Measurements from ENCODE around the gene MTA3. TPM values are rescaled to one million over a fixed set of nuclear protein-coding genes. Genes with fewer than 3 reads are reported as not detected.

The MTA3 gene
- total RNA-seq, 1 donor, result 13.4 TPM

DNA sequence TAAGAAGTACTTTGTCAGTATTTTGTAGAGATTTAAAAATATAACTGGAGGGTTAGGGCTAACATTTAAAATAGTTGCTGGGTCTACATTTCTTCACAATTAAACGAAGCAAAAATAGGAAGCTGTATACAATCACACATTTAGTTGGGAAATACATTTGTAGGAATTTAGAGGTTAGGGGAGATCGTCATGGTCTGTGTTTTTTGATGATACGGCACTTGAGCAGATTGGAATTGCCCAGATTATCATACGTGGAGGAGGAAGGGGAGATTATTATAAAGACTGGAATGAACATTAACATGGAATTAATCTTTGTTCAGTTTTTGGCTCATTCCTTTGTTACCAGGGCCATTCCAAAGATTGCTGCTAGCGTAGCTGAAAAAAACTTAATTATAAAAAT lies 84.6 kb downstream of the MTA3 start:
- H3K4me1 ChIP-seq (ENCODE audit: insufficient read depth, low read length), result peaks cover 13% of the 10 kb centered on the region
- no peaks in the 10 kb centered on the region for H3K27me3 ChIP-seq (ENCODE audit: insufficient read depth, low read length)
- H3K4me3 ChIP-seq (ENCODE audit: low read length), result no peak overlapping the region
- H3K9me3 ChIP-seq (ENCODE audit: low read depth, low read length), result no peaks in the 10 kb centered on the region

DNA sequence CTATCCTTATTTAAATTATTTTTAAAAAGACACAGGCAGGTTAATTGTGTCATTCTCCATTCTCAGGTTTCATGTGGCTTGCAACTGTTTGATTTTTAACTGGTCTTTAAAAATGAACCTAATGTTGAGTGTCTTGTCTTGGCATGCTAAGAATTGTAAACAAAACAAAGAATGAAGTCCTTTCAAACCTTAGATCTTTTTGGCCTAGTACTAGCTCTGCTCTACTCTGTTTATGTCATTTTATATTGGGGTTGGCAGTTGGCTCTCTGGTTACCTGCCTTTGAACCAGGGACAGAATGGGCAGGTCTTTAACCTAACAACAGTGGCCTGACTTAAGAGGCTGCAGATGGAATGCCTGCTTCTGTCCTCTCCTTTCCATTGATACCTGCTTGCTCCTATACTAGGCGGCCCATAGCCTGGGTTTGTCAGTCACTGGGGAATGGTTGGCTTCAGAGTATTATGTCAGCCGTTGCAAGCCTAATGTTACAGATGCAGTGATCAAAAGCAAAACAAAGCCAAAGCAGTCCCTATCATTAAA lies 85.5 kb downstream of the MTA3 start:
- Histone ChIP-seq H3K9me3 (ENCODE audit: low read depth, low read length) (no peaks in the 10 kb centered on the region), H3K4me3 (ENCODE audit: low read length) (no peak overlapping the region), H3K4me1 (ENCODE audit: insufficient read depth, low read length) (peaks cover 11% of the 10 kb centered on the region), H3K27me3 (ENCODE audit: insufficient read depth, low read length) (no peaks in the 10 kb centered on the region)

DNA sequence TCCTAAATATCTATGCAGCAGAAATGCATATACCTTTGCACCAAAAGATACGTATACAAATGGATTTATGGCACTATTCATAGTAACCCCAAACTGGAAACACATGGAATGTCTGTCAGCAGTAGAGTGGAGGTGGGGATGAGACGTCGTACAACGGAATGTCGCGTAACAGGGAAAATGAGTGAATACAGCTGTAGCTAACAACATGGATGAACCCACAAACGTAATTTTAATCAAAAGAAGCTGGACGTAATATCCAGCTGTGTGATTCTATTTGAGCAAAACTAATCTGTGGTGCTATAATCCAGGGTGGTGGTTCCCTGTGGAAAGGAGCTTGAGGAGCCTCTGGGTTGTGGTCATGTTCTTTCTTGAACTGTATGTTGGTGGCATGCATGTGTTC lies 89.9 kb downstream of the MTA3 start:
- H3K4me1 ChIP-seq (ENCODE audit: insufficient read depth, low read length), result peaks cover 6% of the 10 kb centered on the region
- no peaks in the 10 kb centered on the region for H3K27me3 ChIP-seq (ENCODE audit: insufficient read depth, low read length)
- no peak overlapping the region for H3K4me3 ChIP-seq (ENCODE audit: low read length)
- no peaks in the 10 kb centered on the region for H3K9me3 ChIP-seq (ENCODE audit: low read depth, low read length)

DNA sequence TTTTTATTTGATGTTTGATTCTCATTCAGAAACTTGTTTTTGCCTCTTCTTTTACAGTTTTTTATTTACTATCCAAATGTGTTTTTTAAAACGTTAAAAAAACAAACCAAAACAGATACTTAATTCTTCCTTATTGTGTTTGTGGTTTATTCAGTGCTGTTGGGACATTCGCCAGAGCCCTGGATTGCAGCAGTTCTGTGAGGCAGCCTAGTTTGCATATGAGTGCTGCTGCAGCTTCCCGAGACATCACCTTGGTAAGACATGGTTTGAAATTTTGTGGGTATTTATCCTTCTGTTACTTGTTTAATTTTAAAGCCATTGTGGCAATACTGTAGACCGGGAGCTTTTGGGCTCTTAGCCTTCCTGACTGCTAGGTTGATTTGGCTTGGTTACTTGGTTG lies 91.2 kb downstream of the MTA3 start:
- H3K27me3 ChIP-seq (ENCODE audit: insufficient read depth, low read length), result no peaks in the 10 kb centered on the region
- H3K4me3 ChIP-seq (ENCODE audit: low read length), result no peak overlapping the region
- no peaks in the 10 kb centered on the region for H3K9me3 ChIP-seq (ENCODE audit: low read depth, low read length)
- H3K4me1 ChIP-seq (ENCODE audit: insufficient read depth, low read length), result peaks cover 18% of the 10 kb centered on the region

DNA sequence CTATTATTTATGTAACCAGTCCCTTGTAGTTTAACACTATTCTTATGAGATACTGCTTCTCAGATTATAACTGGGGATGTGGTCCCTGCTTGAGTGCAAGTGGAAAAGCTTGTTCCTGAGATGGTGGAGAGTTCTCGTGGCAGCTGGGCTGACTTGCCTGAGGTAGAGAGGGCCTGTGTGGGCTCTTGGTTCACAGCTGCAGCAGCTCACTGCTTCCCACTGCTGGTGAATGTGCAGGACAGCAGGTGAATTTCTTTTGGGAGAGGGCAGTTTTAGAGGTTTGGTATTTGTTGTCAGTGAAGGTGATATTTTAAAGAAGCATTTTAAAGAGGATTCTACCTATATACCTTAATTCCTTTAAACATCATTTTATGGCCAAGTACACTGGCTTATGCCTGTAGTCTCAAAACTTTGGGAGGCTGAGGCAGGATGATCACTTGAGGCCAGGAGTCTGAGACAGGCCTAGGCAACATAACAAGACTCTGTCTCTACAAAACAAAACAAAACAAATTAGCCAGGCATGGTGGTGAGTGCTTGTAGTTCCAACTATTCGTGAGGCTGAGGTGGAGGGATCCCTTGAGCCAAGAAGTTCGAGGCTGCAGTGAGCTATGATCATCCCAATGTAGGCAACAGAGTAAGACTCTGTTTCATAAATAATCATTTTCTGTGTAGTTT lies 94.8 kb downstream of the MTA3 start:
- Histone ChIP-seq H3K9me3 (ENCODE audit: low read depth, low read length) (no peaks in the 10 kb centered on the region), H3K4me3 (ENCODE audit: low read length) (no peak overlapping the region), H3K27me3 (ENCODE audit: insufficient read depth, low read length) (no peaks in the 10 kb centered on the region), H3K4me1 (ENCODE audit: insufficient read depth, low read length) (peaks cover 20% of the 10 kb centered on the region)

DNA sequence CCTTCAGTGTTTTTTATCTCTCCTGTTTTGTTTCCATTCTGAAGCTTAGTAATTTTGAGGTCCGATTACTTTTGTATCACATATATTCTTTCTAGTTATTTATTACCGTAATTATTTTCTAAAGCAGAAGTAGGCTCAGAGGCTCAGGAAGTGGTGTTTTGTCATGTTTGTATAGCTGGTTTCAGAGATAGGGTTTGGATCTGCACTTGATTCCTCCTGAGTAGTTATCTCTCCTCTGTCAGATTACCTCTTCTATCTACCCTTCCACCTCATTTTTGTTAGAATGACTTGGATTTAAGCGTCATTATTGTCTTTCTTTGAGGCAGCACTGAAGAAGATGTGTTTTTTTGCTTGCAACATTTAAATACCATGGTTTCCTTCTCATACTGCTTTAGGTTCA lies 95.4 kb downstream of the MTA3 start:
- Histone ChIP-seq H3K27me3 (ENCODE audit: insufficient read depth, low read length) (no peaks in the 10 kb centered on the region), H3K9me3 (ENCODE audit: low read depth, low read length) (no peaks in the 10 kb centered on the region), H3K4me3 (ENCODE audit: low read length) (no peak overlapping the region), H3K4me1 (ENCODE audit: insufficient read depth, low read length) (peaks cover 20% of the 10 kb centered on the region)

DNA sequence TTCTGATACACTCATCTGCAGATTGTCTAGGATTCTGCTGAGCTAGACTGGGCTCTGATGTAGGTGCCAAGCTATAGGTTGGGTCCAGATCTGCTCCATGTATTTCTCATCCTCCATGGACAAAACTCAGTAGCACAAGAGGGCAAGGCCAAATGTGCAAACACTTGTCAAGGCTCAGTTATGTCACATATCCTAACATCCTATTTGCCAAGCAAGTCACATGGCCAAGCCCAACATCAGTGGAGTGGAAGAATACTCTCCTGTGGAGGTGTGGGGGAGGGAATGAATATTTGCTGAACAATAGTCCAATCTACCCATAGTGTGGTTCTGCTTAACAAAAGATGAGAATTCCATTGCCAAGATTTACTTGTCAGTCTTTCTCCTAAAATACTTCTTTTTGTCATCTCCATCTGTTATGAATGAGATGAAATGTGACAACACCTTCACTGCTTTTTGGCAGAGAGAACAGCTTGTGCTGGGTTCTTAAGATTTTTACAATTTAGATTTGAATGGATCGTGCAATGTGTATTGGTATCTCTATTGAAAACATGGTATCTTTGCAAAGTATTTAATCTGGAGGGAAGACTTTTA lies 105.7 kb downstream of the MTA3 start:
- Histone ChIP-seq H3K9me3 (ENCODE audit: low read depth, low read length) (no peaks in the 10 kb centered on the region), H3K27me3 (ENCODE audit: insufficient read depth, low read length) (no peaks in the 10 kb centered on the region), H3K4me1 (ENCODE audit: insufficient read depth, low read length) (peaks cover 4% of the 10 kb centered on the region), H3K4me3 (ENCODE audit: low read length) (no peak overlapping the region)

DNA sequence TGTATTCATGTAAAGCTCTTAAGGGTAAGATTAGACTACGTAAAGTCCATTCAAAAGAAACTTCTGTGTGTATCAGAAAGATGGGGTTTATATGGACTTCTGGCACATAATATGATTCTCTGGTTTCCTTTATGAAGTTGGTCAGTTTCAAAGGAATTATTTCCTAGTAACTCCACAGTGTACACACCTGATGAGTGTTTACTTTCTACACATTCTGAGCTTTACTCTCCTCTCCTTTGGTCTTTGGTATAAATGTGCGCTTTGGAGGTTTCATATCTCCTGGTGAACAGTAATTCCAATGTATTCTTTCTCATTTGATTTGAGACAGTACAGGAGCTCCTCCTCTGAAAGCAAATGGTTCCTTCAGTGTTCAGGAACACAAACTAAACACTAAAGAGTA lies 107.4 kb downstream of the MTA3 start:
- Histone ChIP-seq H3K4me3 (ENCODE audit: low read length) (no peak overlapping the region), H3K9me3 (ENCODE audit: low read depth, low read length) (no peaks in the 10 kb centered on the region), H3K4me1 (ENCODE audit: insufficient read depth, low read length) (no peaks in the 10 kb centered on the region), H3K27me3 (ENCODE audit: insufficient read depth, low read length) (no peaks in the 10 kb centered on the region)

DNA sequence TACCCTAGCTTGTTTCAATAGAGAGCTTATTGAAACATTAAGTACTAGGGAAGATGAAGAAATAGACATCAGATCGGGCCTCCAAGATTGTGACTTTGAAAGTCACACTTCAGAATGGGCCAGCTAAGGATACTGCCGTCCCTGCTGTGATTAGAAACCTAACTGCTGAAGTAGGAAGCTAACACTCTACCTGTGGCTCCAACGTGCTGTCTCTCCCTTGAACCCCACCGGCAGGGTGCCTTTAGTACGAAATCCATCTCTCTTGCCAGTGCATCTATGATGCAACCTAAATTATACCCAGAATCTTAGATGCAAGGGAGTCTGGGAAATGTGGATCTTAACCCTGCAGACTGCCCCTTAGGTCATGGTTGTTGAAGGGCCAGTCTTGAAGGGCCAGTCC lies 116.9 kb downstream of the MTA3 start:
- no peaks in the 10 kb centered on the region for H3K9me3 ChIP-seq (ENCODE audit: low read depth, low read length)
- no peaks in the 10 kb centered on the region for H3K27me3 ChIP-seq (ENCODE audit: insufficient read depth, low read length)
- no peak overlapping the region for H3K4me3 ChIP-seq (ENCODE audit: low read length)
- H3K4me1 ChIP-seq (ENCODE audit: insufficient read depth, low read length), result no peaks in the 10 kb centered on the region

DNA sequence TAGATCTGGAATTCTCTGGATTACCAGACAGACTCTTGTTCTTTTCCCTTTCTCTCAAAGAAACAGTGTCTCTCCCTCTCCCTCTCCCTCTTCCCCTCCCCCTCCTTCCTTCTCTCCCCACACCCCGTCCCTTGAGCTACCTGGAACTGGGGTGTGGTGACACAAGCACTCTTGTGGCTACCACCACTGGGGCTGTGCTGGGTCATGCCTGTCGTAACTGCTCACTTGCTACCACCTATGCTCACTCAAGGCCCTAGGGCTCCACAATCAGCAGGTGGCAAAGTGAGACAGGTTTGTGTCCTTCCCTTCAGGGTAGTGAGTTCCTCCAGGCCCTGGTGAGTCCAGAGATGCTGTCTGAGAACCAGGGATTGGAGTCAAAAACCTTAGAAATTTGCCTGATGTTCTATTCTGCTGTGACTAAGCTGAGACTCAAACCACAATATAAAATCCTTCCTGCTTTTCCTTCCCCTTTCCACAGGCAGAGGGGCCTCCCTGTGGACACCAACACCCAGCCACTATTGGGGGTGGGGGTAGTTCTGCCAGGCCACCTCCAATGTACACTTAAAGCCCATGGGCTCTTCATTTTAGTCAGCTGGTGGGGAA lies 124.7 kb downstream of the MTA3 start:
- no peaks in the 10 kb centered on the region for H3K9me3 ChIP-seq (ENCODE audit: low read depth, low read length)
- H3K4me1 ChIP-seq (ENCODE audit: insufficient read depth, low read length), result peaks cover 30% of the 10 kb centered on the region
- no peaks in the 10 kb centered on the region for H3K27me3 ChIP-seq (ENCODE audit: insufficient read depth, low read length)
- no peak overlapping the region for H3K4me3 ChIP-seq (ENCODE audit: low read length)

DNA sequence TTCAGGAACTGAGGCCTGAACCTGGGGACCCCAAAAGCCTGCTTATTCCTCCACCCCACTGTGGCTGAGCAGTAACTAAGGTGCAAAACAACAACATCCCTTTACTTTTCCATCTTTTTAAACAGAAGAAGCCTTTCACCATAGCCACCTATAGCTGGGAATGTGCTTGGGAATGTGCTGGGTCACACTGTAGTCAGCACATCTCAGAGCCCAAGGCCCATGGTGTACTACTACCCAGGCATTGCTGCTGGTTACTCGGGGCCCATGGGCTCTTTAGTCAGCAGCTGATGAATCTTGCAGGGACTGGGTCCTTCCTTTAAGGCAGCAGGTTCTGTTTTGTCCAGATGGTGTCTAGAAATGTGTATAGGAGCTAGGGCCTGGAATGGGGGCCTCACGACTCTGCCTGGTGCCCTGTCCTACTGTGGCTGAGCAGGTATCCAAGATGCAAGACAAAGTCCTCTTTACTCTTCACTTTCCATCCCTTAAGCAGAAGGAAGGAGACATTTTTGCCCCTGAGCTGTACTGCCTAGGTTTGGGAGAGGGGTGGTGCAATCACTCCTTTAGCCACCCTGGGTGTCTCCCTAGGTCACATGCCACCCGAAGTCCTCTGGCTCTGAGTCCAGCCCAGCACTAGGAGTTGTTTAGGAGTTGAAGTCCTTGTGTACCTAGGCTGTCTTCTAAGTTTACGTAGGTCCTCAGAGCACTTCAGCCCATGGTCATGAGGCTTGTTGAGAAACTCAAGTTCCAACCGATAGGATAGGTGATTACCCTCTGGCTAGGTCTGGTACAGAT lies 125.5 kb downstream of the MTA3 start:
- H3K4me3 ChIP-seq (ENCODE audit: low read length), result no peak overlapping the region
- H3K9me3 ChIP-seq (ENCODE audit: low read depth, low read length), result no peaks in the 10 kb centered on the region
- H3K4me1 ChIP-seq (ENCODE audit: insufficient read depth, low read length), result peaks cover 30% of the 10 kb centered on the region
- no peaks in the 10 kb centered on the region for H3K27me3 ChIP-seq (ENCODE audit: insufficient read depth, low read length)

DNA sequence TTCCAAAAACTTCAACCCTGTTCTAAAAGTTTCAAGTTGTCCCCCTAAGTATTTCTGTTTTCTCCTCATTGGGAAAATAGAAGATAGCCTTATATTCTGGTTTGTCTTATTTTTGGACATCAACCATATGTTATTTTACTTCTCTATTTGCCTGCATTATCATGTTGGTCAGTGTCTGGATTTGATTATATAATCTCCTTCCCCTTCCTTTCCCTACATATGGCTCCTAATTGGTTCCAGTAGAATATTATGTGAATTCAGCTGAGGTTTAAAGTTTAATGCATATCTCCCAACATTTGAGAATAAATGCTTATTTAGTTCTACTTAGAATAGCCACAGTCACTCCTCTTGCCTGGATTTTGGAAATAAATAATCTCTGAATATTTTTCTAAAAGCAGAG lies 128.6 kb downstream of the MTA3 start:
- H3K9me3 ChIP-seq (ENCODE audit: low read depth, low read length), result no peaks in the 10 kb centered on the region
- H3K4me3 ChIP-seq (ENCODE audit: low read length), result no peak overlapping the region
- H3K27me3 ChIP-seq (ENCODE audit: insufficient read depth, low read length), result no peaks in the 10 kb centered on the region
- peaks cover 25% of the 10 kb centered on the region for H3K4me1 ChIP-seq (ENCODE audit: insufficient read depth, low read length)

DNA sequence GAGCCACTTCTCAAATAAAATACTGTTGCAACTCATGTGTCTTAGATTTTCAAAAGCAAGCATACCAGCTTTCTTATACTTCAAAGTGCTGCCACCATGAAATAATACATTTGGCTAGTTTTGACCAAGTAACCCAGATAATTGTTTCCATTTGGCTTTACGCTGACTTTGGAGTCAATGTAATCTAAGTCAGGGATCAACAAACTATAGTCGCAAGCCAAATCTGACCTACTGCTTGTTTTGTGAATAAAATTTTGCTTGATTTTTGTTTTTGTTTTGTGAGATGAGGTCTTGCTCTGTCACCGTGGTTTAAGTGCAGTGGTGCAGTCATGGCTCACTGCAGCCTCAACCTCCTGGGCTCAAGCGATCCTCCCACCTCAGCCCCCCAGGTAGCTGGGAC lies 130.5 kb downstream of the MTA3 start:
- Histone ChIP-seq H3K9me3 (ENCODE audit: low read depth, low read length) (no peaks in the 10 kb centered on the region), H3K4me3 (ENCODE audit: low read length) (no peak overlapping the region), H3K27me3 (ENCODE audit: insufficient read depth, low read length) (no peaks in the 10 kb centered on the region), H3K4me1 (ENCODE audit: insufficient read depth, low read length) (peaks cover 6% of the 10 kb centered on the region)

DNA sequence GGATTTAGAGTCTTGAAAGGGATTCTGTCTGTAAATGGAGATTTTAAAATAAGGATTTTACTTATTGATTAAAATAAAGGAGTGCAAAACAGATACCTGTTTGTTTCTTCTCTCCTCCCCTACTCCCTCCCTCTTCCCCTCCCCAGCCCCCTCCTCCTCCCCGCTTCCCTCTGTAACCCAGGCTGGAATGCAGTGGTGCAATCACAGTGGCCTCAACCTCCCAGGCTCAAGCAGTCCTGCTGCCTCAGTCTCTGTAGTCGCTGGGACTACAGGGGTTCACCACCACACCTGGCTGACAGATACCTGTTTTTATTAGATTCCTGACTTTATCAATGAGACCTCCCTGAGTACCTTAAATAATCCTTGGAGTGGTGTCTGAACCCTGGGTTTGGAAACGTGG lies 138.4 kb downstream of the MTA3 start:
- H3K9me3 ChIP-seq (ENCODE audit: low read depth, low read length), result no peaks in the 10 kb centered on the region
- H3K27me3 ChIP-seq (ENCODE audit: insufficient read depth, low read length), result no peaks in the 10 kb centered on the region
- H3K4me1 ChIP-seq (ENCODE audit: insufficient read depth, low read length), result no peaks in the 10 kb centered on the region

DNA sequence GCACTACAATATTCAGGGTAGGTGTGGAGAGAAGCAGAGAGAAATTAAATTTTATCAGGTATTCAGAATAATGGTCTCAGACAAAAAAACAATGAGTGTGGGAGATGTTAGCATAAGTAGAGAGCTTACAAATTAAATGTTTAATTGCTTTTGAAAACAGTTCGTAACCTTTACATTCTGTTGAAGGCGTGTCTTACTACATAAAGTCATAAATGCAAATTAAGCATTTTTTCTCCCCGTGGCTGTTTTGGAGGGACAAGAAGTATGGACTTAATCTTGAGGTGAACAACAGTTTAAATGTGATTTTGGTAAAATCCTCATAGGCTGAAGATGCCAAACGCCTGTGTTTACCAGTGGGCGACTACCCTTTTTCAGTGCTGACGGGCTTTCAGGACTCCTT lies 139.7 kb downstream of the MTA3 start:
- no peaks in the 10 kb centered on the region for H3K27me3 ChIP-seq (ENCODE audit: insufficient read depth, low read length)
- no peaks in the 10 kb centered on the region for H3K9me3 ChIP-seq (ENCODE audit: low read depth, low read length)
- H3K4me1 ChIP-seq (ENCODE audit: insufficient read depth, low read length), result no peaks in the 10 kb centered on the region
- no peak overlapping the region for H3K4me3 ChIP-seq (ENCODE audit: low read length)

More for the DNA sequence above, 138.4 kb downstream of the MTA3 start:
- H3K4me3 ChIP-seq (ENCODE audit: low read length), result no peak overlapping the region

All from mononuclear cell (primary cell).